Body of pancreas (tissue), 4 donors: ENCODE results near the gene DAB1. TPM values are rescaled to one million over a fixed set of nuclear protein-coding genes. Genes with fewer than 3 reads are reported as not detected.

ENCODE experiments used
- ATAC-seq: fragments of 150-250 bp; one replicate; pipeline ENCODE4 v1.9.1; 2016
- DNase-seq, 4 donors: peaks; one replicate each; pipeline ENCODE4 v3.0.0-alpha.2; 2019
- H3K27ac ChIP-seq, 4 donors: fragments of 200-600 bp; sonication (generic); 1 replicate in 3 of 4; 2 replicates in 1 of 4; pipeline versions ENCODE4 v1.5.1 to v1.6.1; 2016 to 2019; ENCODE audit warnings: mild to moderate bottlenecking in 1 of 4, mixed read lengths in 1 of 4, moderate library complexity in 1 of 4
- H3K27me3 ChIP-seq, 2 donors: fragments of 200-600 bp; sonication (generic); one replicate each; pipeline ENCODE4 v1.6.0; 2016; ENCODE audit warnings: mild to moderate bottlenecking in 1 of 2
- H3K36me3 ChIP-seq, 2 donors: fragments of 200-600 bp; sonication (generic); replicated peaks in 1 of 2; 2 replicates each; pipeline ENCODE4 v1.5.1; 2016; ENCODE audit warnings: low read depth in 2 of 2; ENCODE audit not compliant: insufficient read depth in 1 of 2
- H3K4me1 ChIP-seq: fragments of 200-600 bp; sonication (generic); one replicate; pipeline ENCODE4 v1.6.0; 2016
- H3K4me3 ChIP-seq, 2 donors: fragments of 200-600 bp; sonication (generic); 1 replicate in 1 of 2; 2 replicates in 1 of 2; pipeline ENCODE4 v1.5.1; 2016 to 2019
- H3K9me3 ChIP-seq, 3 donors: fragments of 200-600 bp; sonication (generic); 1 replicate in 2 of 3; 2 replicates in 1 of 3; pipeline ENCODE4 v1.5.1; 2016
- POLR2A ChIP-seq, 3 donors: fragments of 450-650 bp; IDR thresholded peaks; one replicate each; pipeline ENCODE4 v1.6.1; 2016; ENCODE audit warnings: antibody characterized with exemption in 3 of 3, mild to moderate bottlenecking in 2 of 3
- WGBS, 2 donors: methylation state at CpG; one replicate each; pipeline ENCODE4 v1.1.5; 2017; 5-methylcytosine and 5-hydroxymethylcytosine counted together
- intact Hi-C: fragments of 100-400 bp; cut with DNase I; formaldehyde crosslinking; loops from one replicate; pipeline ENCODE4 v1.15.1; 2023
- total RNA-seq, 2 donors: library from RNA; depleted of rRNA; stranded (reverse); fragments of >200 nt; gene quantifications; one replicate each; pipeline ENCODE4 v1.1.0, GENCODE V29; 2016
- TF ChIP-seq, protein P1 (sequence below), 7 experiments: fragments of 450-650 bp in 4 of 7; fragments of 200-600 bp in 3 of 7; sonication (generic) in 3 of 7; IDR thresholded peaks; one replicate each; pipeline ENCODE4 v1.5.1; 2016 to 2019; ENCODE audit warnings: antibody characterized with exemption in 7 of 7

The DAB1 gene
- total RNA-seq, 2 donors from 2014 or later = under 0.01 TPM; not detected in 1

DNA sequence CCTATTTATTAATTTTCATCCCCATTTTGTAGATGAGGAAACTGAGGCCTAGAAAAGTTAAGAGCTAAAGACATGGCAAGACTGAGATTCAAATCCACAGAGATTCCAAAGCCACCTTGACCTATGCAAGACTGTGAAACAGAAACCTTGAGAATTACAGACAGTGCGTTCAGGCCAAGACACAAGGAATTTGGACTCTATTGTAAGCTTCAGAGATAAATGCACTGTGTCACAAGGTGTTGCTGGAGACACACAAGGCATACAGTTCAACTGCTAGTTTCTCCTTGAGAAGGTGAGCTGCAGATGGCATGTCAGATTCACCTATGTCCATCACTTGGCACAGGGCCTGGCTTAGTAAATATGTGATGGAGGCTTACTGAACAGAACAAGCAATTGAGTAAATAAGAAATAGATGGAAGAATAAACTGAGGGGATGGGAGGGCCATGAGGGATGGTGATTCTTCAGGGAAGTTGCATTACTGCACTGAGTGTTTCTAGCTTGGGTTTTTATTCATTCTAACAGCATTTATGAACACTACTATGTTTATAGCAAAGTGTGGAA lies 215.0 kb downstream of the DAB1 start:
- 81 to 87% methylated on average over 1 of the region's 1 CpG for WGBS, 2 donors
- H3K27ac ChIP-seq = no peak overlapping the region
- DNase-seq (no peak), ATAC-seq (no peak)
- H3K27me3 ChIP-seq = no peaks in the 10 kb centered on the region
- intact Hi-C loops = no loop called here
- TF ChIP-seq, protein P1, sequence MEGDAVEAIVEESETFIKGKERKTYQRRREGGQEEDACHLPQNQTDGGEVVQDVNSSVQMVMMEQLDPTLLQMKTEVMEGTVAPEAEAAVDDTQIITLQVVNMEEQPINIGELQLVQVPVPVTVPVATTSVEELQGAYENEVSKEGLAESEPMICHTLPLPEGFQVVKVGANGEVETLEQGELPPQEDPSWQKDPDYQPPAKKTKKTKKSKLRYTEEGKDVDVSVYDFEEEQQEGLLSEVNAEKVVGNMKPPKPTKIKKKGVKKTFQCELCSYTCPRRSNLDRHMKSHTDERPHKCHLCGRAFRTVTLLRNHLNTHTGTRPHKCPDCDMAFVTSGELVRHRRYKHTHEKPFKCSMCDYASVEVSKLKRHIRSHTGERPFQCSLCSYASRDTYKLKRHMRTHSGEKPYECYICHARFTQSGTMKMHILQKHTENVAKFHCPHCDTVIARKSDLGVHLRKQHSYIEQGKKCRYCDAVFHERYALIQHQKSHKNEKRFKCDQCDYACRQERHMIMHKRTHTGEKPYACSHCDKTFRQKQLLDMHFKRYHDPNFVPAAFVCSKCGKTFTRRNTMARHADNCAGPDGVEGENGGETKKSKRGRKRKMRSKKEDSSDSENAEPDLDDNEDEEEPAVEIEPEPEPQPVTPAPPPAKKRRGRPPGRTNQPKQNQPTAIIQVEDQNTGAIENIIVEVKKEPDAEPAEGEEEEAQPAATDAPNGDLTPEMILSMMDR (IDR thresholded peaks at IDR 0.05) = no peak
- no peaks in the 10 kb centered on the region for H3K36me3 ChIP-seq
- H3K9me3 ChIP-seq = no peaks in the 10 kb centered on the region
- no peak overlapping the region for H3K4me3 ChIP-seq
- no peaks in the 10 kb centered on the region for H3K4me1 ChIP-seq

DNA sequence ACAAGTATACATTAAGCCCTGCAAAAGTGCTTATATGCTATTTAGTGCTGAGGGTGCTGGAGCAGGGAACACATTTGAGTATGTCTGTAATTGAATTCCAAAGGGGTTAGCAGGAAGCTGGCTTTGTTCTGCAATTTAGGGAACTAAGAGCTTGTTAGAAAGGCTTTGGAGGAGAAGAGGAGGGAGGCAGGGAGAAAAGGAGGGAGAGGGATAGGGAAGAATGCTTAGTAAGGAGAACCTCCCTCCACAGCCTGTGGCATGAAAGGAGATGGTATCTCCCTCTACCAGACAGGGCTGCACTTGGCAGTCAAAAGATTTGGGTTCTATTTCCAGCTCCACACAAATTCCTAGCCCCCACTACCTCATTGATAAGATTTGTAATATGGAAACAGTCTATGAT lies 217.8 kb downstream of the DAB1 start:
- Histone ChIP-seq H3K27me3 (no peaks in the 10 kb centered on the region), H3K4me1 (no peaks in the 10 kb centered on the region), H3K36me3 (no peaks in the 10 kb centered on the region), H3K4me3 (no peak overlapping the region), H3K27ac (no peak overlapping the region), H3K9me3 (no peaks in the 10 kb centered on the region)
- intact Hi-C loops = no loop called here
- TF ChIP-seq, protein P1 (IDR thresholded peaks at IDR 0.05) = no peak
- no peak for TF ChIP-seq POLR2A (IDR thresholded peaks at IDR 0.05)
- no peak for ATAC-seq
- no peak for DNase-seq

DNA sequence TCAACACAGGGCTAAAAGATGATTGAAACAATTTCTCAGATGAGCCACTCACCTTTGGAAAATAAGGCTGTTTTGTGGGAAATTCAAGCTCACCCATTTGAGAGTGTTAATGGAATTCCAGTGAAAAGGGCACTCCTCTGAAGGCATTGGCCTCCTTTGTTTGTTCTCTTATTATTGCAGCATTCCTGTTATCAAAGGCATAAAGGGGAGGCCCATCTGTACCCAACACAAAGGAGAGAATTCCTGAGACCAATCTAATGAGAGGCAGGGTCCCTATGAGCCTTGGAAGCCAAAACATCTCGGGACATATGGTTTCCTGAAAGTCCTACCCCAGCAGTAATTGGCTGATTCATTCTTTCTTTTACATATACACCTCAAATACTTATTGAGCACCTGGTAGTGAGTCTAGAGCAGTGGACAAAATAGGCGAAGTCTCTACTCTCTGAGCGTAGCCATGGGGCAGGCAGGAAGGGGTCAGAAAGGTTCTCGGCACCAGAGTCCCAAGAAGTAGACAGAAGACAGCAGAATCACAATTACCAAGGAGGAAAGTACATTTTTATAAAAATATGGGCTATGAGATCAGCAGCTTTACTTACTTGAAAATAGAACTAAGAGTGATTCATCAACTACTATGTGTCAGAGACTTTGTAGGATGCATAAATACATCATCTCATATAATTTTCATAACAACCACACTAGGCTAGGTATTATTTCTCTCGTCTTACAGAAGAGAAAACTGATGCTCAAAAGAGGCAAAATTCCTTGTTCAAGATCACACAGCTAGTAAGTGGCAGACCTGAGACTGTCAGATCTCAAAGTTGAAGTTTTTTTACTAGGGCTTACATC lies 218.7 kb downstream of the DAB1 start:
- DNase-seq (no peak), ATAC-seq (no peak)
- H3K4me1 ChIP-seq = no peaks in the 10 kb centered on the region
- H3K9me3 ChIP-seq = no peaks in the 10 kb centered on the region
- H3K27me3 ChIP-seq = no peaks in the 10 kb centered on the region
- 81 to 86% methylated on average over 5 of the region's 5 CpGs for WGBS, 2 donors
- H3K27ac ChIP-seq = no peak overlapping the region
- TF ChIP-seq, protein P1 (IDR thresholded peaks at IDR 0.05) = no peak
- no peak for TF ChIP-seq POLR2A (IDR thresholded peaks at IDR 0.05)
- no peak overlapping the region for H3K4me3 ChIP-seq
- no peaks in the 10 kb centered on the region for H3K36me3 ChIP-seq
- intact Hi-C loops = no loop called here

DNA sequence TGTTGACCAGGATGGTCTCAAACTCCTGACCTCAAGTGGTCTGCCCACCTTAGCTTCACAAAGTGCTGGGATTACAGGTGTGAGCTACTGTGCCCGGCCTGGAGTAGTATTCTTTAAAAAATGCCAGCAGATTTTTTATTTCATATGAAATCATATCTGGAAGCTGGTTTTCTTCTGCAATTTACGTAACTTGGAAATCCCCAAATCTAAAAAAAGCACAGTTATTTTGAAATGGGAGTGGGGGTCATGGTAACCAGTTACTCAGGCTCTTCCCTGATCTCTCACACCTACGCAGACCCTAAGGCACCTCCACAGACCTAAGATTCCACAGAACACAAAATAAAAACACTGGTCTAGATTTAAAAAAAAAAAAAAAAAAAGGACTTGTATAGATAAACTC lies 219.8 kb downstream of the DAB1 start:
- no peaks in the 10 kb centered on the region for H3K4me1 ChIP-seq
- ATAC-seq (no peak), DNase-seq (no peak)
- intact Hi-C loops = no loop called here
- WGBS, 2 donors = 70 to 83% methylated on average over 3 of the region's 3 CpGs
- no peaks in the 10 kb centered on the region for H3K9me3 ChIP-seq
- no peaks in the 10 kb centered on the region for H3K36me3 ChIP-seq
- no peak overlapping the region for H3K27ac ChIP-seq
- no peaks in the 10 kb centered on the region for H3K27me3 ChIP-seq
- no peak overlapping the region for H3K4me3 ChIP-seq
- TF ChIP-seq, protein P1 (IDR thresholded peaks at IDR 0.05) = no peak

DNA sequence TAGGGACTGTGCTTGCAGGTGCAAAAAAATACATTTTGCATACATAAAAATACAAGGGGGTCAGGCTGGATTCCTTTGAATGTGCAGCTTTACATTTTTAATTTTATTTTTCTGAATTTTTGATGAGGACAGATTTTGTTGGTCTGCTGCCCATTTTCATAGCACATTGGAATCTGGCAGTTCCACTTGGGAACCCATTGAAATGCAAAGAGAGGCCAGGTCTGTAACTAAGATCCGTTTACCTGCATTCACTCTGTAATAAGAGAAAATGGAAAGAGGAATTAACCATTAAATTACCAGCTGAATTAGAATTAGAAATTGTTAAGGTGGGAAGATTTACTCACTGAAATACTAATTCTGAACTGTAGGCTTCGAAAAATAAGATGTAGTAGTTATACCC lies 221.6 kb downstream of the DAB1 start:
- Histone ChIP-seq H3K4me3 (no peak overlapping the region), H3K9me3 (no peaks in the 10 kb centered on the region), H3K4me1 (no peaks in the 10 kb centered on the region), H3K27ac (no peak overlapping the region), H3K36me3 (no peaks in the 10 kb centered on the region), H3K27me3 (no peaks in the 10 kb centered on the region)
- WGBS, 2 donors = 53 to 56% methylated on average over 2 of the region's 2 CpGs
- DNase-seq = no peak
- TF ChIP-seq, protein P1 (IDR thresholded peaks at IDR 0.05) = no peak
- TF ChIP-seq POLR2A (IDR thresholded peaks at IDR 0.05) = no peak
- ATAC-seq = no peak
- intact Hi-C loops = no loop called here
